ENCODE data around the gene PLAAT5.

DNA sequence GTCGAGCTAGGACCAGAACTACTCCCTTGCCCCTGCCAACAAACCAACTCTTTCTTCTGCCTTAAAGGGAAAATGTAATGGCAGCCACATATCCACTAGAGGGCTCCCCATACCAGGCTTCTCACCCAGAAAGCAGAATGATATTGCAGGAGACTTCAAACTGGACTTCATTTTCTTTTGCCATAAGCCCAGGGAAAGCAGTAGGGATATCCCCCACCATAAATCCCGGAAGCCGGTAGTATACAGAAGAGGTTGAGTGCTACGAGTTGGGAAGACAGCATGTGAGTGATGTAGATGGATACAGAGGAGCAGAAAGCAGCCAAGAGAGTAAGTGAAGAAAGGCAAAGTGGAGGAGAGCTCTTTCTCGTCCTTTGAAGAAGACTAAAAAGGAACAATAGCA is 12.1 kb downstream of the PLAAT5 start:
- TF ChIP-seq, protein P1, sequence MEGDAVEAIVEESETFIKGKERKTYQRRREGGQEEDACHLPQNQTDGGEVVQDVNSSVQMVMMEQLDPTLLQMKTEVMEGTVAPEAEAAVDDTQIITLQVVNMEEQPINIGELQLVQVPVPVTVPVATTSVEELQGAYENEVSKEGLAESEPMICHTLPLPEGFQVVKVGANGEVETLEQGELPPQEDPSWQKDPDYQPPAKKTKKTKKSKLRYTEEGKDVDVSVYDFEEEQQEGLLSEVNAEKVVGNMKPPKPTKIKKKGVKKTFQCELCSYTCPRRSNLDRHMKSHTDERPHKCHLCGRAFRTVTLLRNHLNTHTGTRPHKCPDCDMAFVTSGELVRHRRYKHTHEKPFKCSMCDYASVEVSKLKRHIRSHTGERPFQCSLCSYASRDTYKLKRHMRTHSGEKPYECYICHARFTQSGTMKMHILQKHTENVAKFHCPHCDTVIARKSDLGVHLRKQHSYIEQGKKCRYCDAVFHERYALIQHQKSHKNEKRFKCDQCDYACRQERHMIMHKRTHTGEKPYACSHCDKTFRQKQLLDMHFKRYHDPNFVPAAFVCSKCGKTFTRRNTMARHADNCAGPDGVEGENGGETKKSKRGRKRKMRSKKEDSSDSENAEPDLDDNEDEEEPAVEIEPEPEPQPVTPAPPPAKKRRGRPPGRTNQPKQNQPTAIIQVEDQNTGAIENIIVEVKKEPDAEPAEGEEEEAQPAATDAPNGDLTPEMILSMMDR (conservative IDR thresholded peaks at IDR 0.05; ENCODE audit: low read depth, low read length), result peak; percentile 97
- TF ChIP-seq EZH2 (IDR thresholded peaks at IDR 0.05; ENCODE audit: borderline replicate concordance, low read depth, low read length, poor library complexity, severe bottlenecking), result no peak
